ENCODE data around the gene ST6GALNAC3. TPM values are rescaled to one million over a fixed set of nuclear protein-coding genes. Genes with fewer than 3 reads are reported as not detected.

The ST6GALNAC3 gene
- total RNA-seq, 2 donors from 2014 or later, result 2.5 to 5.7 TPM

DNA sequence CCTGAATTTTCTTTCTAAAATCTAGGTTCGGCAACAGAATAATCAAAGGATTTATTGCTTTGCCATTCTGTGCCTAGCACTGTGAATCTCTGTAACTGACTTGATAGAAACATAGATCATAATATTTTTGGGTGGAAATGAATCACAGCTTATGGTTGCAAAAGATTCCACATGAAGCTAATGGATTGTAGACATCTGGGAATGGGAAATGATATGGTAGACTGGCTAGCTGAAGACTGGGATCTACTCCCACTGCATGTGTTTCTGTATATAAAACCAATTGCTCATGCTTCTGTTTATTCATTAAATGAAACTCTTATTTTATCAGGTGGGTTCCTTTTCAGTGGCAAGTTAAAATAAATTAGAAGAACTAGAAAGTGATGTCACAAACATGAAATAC is 395.6 kb downstream of the ST6GALNAC3 start:
- Histone ChIP-seq H3K9ac (ENCODE audit: low read depth in 2 of 2, low read length in 2 of 2) (no peak overlapping the region), H3K36me3 (no peaks in the 10 kb centered on the region), H3K27me3 (no peaks in the 10 kb centered on the region), H3K4me1 (no peaks in the 10 kb centered on the region), H3K27ac (no peak overlapping the region), H3K9me3 (no peaks in the 10 kb centered on the region), H3K4me3 (no peak overlapping the region)
- DNase-seq, result no peak
- intact Hi-C loops (cut with DNase I), result no loop called here
- TF ChIP-seq, protein P1, sequence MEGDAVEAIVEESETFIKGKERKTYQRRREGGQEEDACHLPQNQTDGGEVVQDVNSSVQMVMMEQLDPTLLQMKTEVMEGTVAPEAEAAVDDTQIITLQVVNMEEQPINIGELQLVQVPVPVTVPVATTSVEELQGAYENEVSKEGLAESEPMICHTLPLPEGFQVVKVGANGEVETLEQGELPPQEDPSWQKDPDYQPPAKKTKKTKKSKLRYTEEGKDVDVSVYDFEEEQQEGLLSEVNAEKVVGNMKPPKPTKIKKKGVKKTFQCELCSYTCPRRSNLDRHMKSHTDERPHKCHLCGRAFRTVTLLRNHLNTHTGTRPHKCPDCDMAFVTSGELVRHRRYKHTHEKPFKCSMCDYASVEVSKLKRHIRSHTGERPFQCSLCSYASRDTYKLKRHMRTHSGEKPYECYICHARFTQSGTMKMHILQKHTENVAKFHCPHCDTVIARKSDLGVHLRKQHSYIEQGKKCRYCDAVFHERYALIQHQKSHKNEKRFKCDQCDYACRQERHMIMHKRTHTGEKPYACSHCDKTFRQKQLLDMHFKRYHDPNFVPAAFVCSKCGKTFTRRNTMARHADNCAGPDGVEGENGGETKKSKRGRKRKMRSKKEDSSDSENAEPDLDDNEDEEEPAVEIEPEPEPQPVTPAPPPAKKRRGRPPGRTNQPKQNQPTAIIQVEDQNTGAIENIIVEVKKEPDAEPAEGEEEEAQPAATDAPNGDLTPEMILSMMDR (IDR thresholded peaks at IDR 0.05), result no peak

DNA sequence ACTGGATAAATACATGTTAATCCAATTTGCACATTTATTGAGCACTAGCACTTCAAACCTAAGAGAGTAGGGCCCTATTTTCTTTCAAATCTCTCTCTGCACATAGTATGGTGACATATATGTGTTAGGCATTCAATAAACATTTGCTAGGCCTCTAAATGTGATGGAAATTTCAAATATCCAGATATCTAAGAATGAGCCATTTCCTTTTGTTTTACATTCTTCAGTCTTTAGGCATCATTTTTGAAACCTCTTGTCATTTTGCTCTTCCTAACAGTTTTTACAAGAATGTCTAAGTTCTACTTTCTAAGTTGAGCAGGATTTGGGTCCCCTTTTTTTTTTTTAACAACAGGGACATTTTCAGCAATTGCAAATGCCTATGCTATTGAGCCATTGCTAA is 397.0 kb downstream of the ST6GALNAC3 start:
- DNase-seq, result no peak
- H3K9ac ChIP-seq (ENCODE audit: low read depth in 2 of 2, low read length in 2 of 2), result no peak overlapping the region
- H3K4me3 ChIP-seq, result no peak overlapping the region
- H3K4me1 ChIP-seq, result no peaks in the 10 kb centered on the region
- no peak overlapping the region for H3K27ac ChIP-seq
- TF ChIP-seq, protein P1 (IDR thresholded peaks at IDR 0.05), result no peak
- H3K9me3 ChIP-seq, result no peaks in the 10 kb centered on the region
- intact Hi-C loops (cut with DNase I), result no loop called here
- no peaks in the 10 kb centered on the region for H3K27me3 ChIP-seq
- no peaks in the 10 kb centered on the region for H3K36me3 ChIP-seq

DNA sequence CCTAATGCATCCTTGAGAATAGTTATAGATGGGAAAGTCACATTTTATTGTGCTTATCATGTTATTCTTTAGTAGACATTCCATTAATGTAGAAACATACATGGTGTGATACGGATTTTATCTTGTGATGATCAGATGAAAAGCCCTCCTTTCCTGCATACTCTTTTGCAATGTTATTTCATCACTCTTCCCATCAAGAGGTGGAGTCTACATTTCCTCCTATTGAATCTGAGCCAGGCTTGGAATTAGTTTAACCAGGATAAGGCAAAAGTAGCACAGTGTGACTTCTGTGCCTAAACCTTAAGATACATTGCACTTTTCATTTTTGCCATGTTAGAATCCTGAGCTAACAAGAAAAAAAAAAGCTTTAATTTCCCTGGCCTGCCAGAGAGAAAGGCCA is 399.0 kb downstream of the ST6GALNAC3 start:
- Histone ChIP-seq H3K4me1 (no peaks in the 10 kb centered on the region), H3K27me3 (no peaks in the 10 kb centered on the region), H3K9ac (ENCODE audit: low read depth in 2 of 2, low read length in 2 of 2) (no peak overlapping the region), H3K36me3 (no peaks in the 10 kb centered on the region), H3K4me3 (no peak overlapping the region), H3K27ac (no peak overlapping the region), H3K9me3 (no peaks in the 10 kb centered on the region)
- TF ChIP-seq, protein P1 (IDR thresholded peaks at IDR 0.05), result no peak
- no peak for DNase-seq
- intact Hi-C loops (cut with DNase I), result no loop called here

DNA sequence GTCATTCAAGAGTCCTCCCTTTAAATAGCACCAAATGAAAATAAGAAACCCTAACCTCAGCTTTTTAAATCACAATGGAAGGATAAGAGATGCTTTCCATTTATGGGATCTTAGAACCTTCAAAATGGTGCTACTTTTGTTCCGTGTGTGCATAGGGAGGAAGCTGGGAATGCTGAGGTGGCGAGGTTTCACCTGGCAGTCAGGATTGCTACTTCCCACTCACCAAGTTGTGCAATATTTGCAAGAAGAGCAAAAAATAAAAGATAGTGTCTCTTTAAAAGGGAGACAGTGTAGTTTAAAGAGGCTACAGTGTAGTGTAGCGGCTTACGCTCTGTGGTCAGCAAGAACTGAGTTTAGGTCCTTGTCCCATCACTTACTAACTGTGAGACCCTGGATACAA is 400.4 kb downstream of the ST6GALNAC3 start:
- Histone ChIP-seq H3K9ac (ENCODE audit: low read depth in 2 of 2, low read length in 2 of 2) (no peak overlapping the region), H3K27ac (no peak overlapping the region), H3K4me3 (no peak overlapping the region), H3K4me1 (no peaks in the 10 kb centered on the region), H3K9me3 (no peaks in the 10 kb centered on the region), H3K36me3 (no peaks in the 10 kb centered on the region), H3K27me3 (no peaks in the 10 kb centered on the region)
- intact Hi-C loops (cut with DNase I), result no loop called here
- TF ChIP-seq, protein P1 (IDR thresholded peaks at IDR 0.05), result no peak
- no peak for DNase-seq

DNA sequence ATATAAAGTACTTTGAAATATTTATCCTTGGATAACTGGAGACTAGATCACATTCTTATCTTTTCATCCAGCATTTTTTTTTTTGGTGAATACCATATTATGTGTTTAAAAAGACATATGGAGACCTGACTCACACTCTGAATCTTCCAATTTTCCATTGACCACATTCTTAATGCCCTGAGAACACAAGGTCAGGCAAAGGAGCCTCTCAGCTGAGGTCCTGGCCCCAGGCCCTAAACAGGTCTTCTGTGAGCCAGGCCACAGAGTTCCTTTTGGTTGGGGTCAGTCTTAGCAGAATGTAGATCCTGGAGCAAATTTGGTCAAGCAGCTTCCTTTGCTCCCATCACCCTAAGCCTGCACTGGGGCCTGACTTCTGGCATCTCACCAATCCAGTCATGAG is 402.6 kb downstream of the ST6GALNAC3 start:
- DNase-seq, result no peak
- TF ChIP-seq, protein P1 (IDR thresholded peaks at IDR 0.05), result no peak
- Histone ChIP-seq H3K27ac (no peak overlapping the region), H3K4me3 (no peak overlapping the region), H3K27me3 (no peaks in the 10 kb centered on the region), H3K4me1 (no peaks in the 10 kb centered on the region), H3K36me3 (no peaks in the 10 kb centered on the region), H3K9ac (ENCODE audit: low read depth in 2 of 2, low read length in 2 of 2) (no peak overlapping the region), H3K9me3 (no peaks in the 10 kb centered on the region)
- intact Hi-C loops (cut with DNase I), result no loop called here

DNA sequence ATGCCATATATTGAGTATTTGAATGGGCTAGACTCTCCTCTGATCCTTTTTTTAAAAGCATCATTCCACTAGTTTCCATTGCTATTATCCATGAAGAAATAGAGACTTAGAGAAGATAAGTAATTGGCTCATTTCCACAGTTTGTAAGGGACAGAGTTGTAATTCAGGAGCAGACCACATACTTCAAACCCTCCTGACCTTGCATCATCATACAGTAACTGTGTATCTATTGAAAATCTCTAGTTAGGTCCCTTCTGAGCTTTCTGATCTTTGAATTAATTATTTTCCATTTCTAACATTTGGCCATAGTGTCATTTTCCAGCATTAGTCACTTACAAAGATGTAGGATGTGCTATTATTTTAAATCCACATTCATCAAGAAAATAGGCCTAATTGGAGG is 406.3 kb downstream of the ST6GALNAC3 start:
- H3K4me1 ChIP-seq, result no peaks in the 10 kb centered on the region
- DNase-seq, result no peak
- no peak overlapping the region for H3K4me3 ChIP-seq
- no peaks in the 10 kb centered on the region for H3K27me3 ChIP-seq
- H3K9me3 ChIP-seq, result no peaks in the 10 kb centered on the region
- H3K36me3 ChIP-seq, result no peaks in the 10 kb centered on the region
- intact Hi-C loops (cut with DNase I), result no loop called here
- H3K27ac ChIP-seq, result no peak overlapping the region
- TF ChIP-seq, protein P1 (IDR thresholded peaks at IDR 0.05), result no peak
- no peak overlapping the region for H3K9ac ChIP-seq (ENCODE audit: low read depth in 2 of 2, low read length in 2 of 2)

Measured in colonic mucosa (tissue), 4 donors.